CD8-positive, alpha-beta memory T cell (primary cell): ENCODE measurements around the gene HIRA. TPM values are rescaled to one million over a fixed set of nuclear protein-coding genes. Genes with fewer than 3 reads are reported as not detected.

Source experiments
- CTCF ChIA-PET: fragments of 350-600 bp; sonication (Branson Sonifier 250); formaldehyde crosslinking; loops from one replicate; lab custom pipeline; 2021; ENCODE audit warnings: antibody characterized with exemption; lab: Charles Lee
- POLR2A ChIA-PET: fragments of 350-600 bp; sonication (Branson Sonifier 250); formaldehyde crosslinking; loops from one replicate; lab custom pipeline; 2021; ENCODE audit warnings: antibody characterized with exemption; lab: Charles Lee
- DNase-seq, 5 donors: peaks; one replicate each; pipeline versions ENCODE4 v3.0.0 to v3.0.0-alpha.2; 2020 to 2022; ENCODE audit warnings: mixed read lengths in 1 of 5
- H3K27ac ChIP-seq: one replicate; pipeline ENCODE4 v1.7.0; 2013; ENCODE audit warnings: low read depth, mild to moderate bottlenecking, low read length, moderate library complexity
- H3K27me3 ChIP-seq: 2 replicates; pipeline ENCODE4 v1.7.0; 2013; ENCODE audit warnings: low read length, mild to moderate bottlenecking; ENCODE audit not compliant: insufficient read depth, poor library complexity, severe bottlenecking
- H3K36me3 ChIP-seq: 2 replicates; pipeline ENCODE4 v1.7.0; 2013; ENCODE audit warnings: mild to moderate bottlenecking, low read length, moderate library complexity; ENCODE audit not compliant: insufficient read depth
- H3K4me1 ChIP-seq: 2 replicates; pipeline ENCODE4 v1.7.0; 2013; ENCODE audit warnings: mild to moderate bottlenecking, low read length, moderate library complexity; ENCODE audit not compliant: insufficient read depth
- H3K4me3 ChIP-seq: 2 replicates; pipeline ENCODE4 v1.7.0; 2013; ENCODE audit warnings: mild to moderate bottlenecking, low read length
- H3K9me3 ChIP-seq: 2 replicates; pipeline ENCODE4 v1.7.0; 2013; ENCODE audit warnings: mild to moderate bottlenecking, low read length
- H3K27ac Mint-ChIP-seq, 8 donors: one replicate each; pipeline ENCODE4 v1.8.0; 2020 to 2021; ENCODE audit warnings: mixed read lengths in 8 of 8, mild to moderate bottlenecking in 6 of 8, inconsistent platforms in 3 of 8, moderate library complexity in 3 of 8
- H3K27me3 Mint-ChIP-seq, 2 donors: one replicate each; pipeline ENCODE4 v1.8.0; 2020 to 2021; ENCODE audit warnings: mixed read lengths in 2 of 2, mild to moderate bottlenecking in 1 of 2, moderate library complexity in 1 of 2
- H3K36me3 Mint-ChIP-seq, 3 donors: one replicate each; pipeline ENCODE4 v1.8.0; 2020 to 2021; ENCODE audit warnings: mixed read lengths in 3 of 3, inconsistent platforms in 1 of 3, mild to moderate bottlenecking in 1 of 3
- H3K4me1 Mint-ChIP-seq, 3 donors: one replicate each; pipeline ENCODE4 v1.8.0; 2020 to 2021; ENCODE audit warnings: mixed read lengths in 3 of 3, inconsistent platforms in 1 of 3, mild to moderate bottlenecking in 1 of 3
- H3K4me3 Mint-ChIP-seq, 7 donors: one replicate each; pipeline ENCODE4 v1.8.0; 2020 to 2021; ENCODE audit warnings: mixed read lengths in 7 of 7, mild to moderate bottlenecking in 6 of 7, moderate library complexity in 4 of 7, inconsistent platforms in 2 of 7
- H3K9me3 Mint-ChIP-seq, 5 donors: one replicate each; pipeline ENCODE4 v1.8.0; 2020 to 2022; ENCODE audit warnings: mixed read lengths in 5 of 5, mild to moderate bottlenecking in 3 of 5, moderate library complexity in 2 of 5, inconsistent platforms in 1 of 5
- polyA plus RNA-seq: library from polyadenylated mRNA; unstranded; fragments of 300-500 nt; fragmentation: Illumina TruSeq; gene quantifications from one replicate; pipeline ENCODE4 v1.2.3, GENCODE V29; 2021
- total RNA-seq, 2 experiments: library from RNA; stranded (reverse); gene quantifications; one replicate each; pipeline ENCODE4 v1.2.3, GENCODE V29; 2021

Gene HIRA
- total and polyA plus RNA-seq, 3 experiments from 2014 or later = 4.6 to 44.8 (median 38.5) TPM

GRCh38 chr22:19359554-19360299 is 71.8 kb downstream of the HIRA start:
- POLR2A ChIA-PET = interaction anchor here (0.6 kb wide), 1 partner anchor 185 kb away, joined by 6 read pairs; no protein-coding TSS in a partner anchor
- H3K36me3 ChIP-seq = peaks cover 78% of the 10 kb centered on the region

GRCh38 chr22:19358703-19359553 is 72.6 kb downstream of the HIRA start:
- Mint-ChIP-seq H3K4me1 (no peaks in the 10 kb centered on the region), H3K36me3 (peaks cover 5 to 89% (median 16%) of the 10 kb centered on the region in 3 donors), H3K9me3 (no peaks in the 10 kb centered on the region), H3K27ac (peak overlapping the region in 3 of 8 donors; percentile 17 to 79 (median 50)), H3K4me3 (no peak overlapping the region), H3K27me3 (no peaks in the 10 kb centered on the region)
- H3K9me3 ChIP-seq = no peaks in the 10 kb centered on the region
- H3K27ac ChIP-seq = no peak overlapping the region
- DNase-seq = no peak
- POLR2A ChIA-PET = interaction anchor here (0.6 kb wide), 1 partner anchor 186 kb away, joined by 6 read pairs; no protein-coding TSS in a partner anchor
- CTCF ChIA-PET = interaction anchor here (0.6 kb wide), 1 partner anchor 179 kb away, joined by 3 read pairs; no protein-coding TSS in a partner anchor
- no peaks in the 10 kb centered on the region for H3K27me3 ChIP-seq
- no peaks in the 10 kb centered on the region for H3K4me1 ChIP-seq
- H3K4me3 ChIP-seq = no peak overlapping the region
- H3K36me3 ChIP-seq = peaks cover 77% of the 10 kb centered on the region

More at GRCh38 chr22:19359554-19360299, 71.8 kb downstream of the HIRA start:
- DNase-seq = no peak
- Histone ChIP-seq H3K27ac (no peak overlapping the region), H3K27me3 (no peaks in the 10 kb centered on the region), H3K9me3 (no peaks in the 10 kb centered on the region), H3K4me3 (no peak overlapping the region), H3K4me1 (no peaks in the 10 kb centered on the region)
- CTCF ChIA-PET = no interaction called here
- H3K27ac Mint-ChIP-seq = peak overlapping the region in 2 of 8 donors; percentile 50 to 79
- H3K27me3 Mint-ChIP-seq = no peaks in the 10 kb centered on the region
- no peak overlapping the region for H3K4me3 Mint-ChIP-seq
- H3K4me1 Mint-ChIP-seq = no peaks in the 10 kb centered on the region
- H3K36me3 Mint-ChIP-seq = peaks cover 5 to 89% (median 13%) of the 10 kb centered on the region in 3 donors
- H3K9me3 Mint-ChIP-seq = no peaks in the 10 kb centered on the region

GRCh38 chr22:19358195-19358594 is 73.3 kb downstream of the HIRA start:
- ChIA-PET CTCF (no interaction called here), POLR2A (no interaction called here)
- Mint-ChIP-seq H3K4me3 (no peak overlapping the region), H3K27me3 (no peaks in the 10 kb centered on the region), H3K4me1 (no peaks in the 10 kb centered on the region), H3K36me3 (peaks cover 5 to 91% (median 16%) of the 10 kb centered on the region in 3 donors), H3K27ac (peak overlapping the region in 3 of 8 donors; percentile 50 to 64 (median 50)), H3K9me3 (no peaks in the 10 kb centered on the region)
- Histone ChIP-seq H3K27me3 (no peaks in the 10 kb centered on the region), H3K4me3 (no peak overlapping the region), H3K9me3 (no peaks in the 10 kb centered on the region), H3K27ac (no peak overlapping the region), H3K36me3 (peaks cover 77% of the 10 kb centered on the region), H3K4me1 (no peaks in the 10 kb centered on the region)
- DNase-seq = no peak

DNA sequence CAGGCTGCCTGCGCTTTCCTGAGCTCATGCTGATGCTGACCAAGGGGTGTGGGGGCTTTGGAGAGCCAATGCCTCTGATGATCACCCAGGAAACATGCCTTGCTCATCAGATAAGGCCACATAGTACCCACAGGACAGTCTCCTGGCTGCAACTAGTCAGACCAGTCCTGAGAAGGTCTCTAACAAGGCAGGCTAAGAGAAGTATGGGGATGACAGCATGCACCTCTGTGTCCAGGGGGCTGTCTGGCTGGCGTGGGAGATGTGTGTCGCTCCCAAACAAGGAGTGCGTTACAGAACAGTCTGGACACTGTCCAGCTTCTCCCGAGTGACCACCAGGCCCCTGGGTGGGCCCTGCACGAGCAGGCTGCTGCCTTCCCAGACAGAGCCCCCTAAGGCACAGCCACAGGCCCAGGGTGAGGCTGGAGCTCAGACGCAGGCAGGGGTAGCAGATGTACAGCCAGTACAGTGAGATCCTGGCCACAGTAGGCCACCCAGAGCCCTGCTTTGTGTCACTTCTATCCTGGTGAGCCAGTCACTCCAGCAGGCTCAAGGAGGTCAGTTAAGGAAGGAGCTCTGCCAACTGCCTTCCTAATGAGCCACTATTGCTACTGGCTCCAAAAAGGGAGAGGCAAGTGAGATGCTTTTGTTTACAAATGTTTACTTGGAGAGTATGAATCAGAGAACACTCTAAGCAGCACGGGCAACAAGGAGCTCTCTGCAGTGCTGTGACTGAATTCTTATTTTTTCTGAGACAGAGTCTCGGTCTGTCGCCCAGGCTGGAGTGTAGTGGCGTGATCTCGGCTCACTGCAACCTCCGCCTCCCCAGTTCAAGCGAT is 74.0 kb downstream of the HIRA start:
- no peak overlapping the region for H3K27ac ChIP-seq
- H3K4me3 ChIP-seq = no peak overlapping the region
- ChIA-PET POLR2A (no interaction called here), CTCF (no interaction called here)
- peaks cover 84% of the 10 kb centered on the region for H3K36me3 ChIP-seq
- Mint-ChIP-seq H3K4me1 (no peaks in the 10 kb centered on the region), H3K27ac (peak overlapping the region in 2 of 8 donors; percentile 12 to 30), H3K9me3 (no peaks in the 10 kb centered on the region), H3K4me3 (no peak overlapping the region), H3K27me3 (no peaks in the 10 kb centered on the region), H3K36me3 (peaks cover 5 to 96% (median 16%) of the 10 kb centered on the region in 3 donors)
- no peaks in the 10 kb centered on the region for H3K9me3 ChIP-seq
- H3K4me1 ChIP-seq = no peaks in the 10 kb centered on the region
- H3K27me3 ChIP-seq = no peaks in the 10 kb centered on the region
- DNase-seq = no peak

GRCh38 chr22:19356708-19357269 is 74.7 kb downstream of the HIRA start:
- Histone ChIP-seq H3K27ac (no peak overlapping the region), H3K4me3 (no peak overlapping the region), H3K9me3 (no peaks in the 10 kb centered on the region), H3K36me3 (peaks cover 85% of the 10 kb centered on the region), H3K27me3 (no peaks in the 10 kb centered on the region), H3K4me1 (no peaks in the 10 kb centered on the region)
- H3K9me3 Mint-ChIP-seq = no peaks in the 10 kb centered on the region
- POLR2A ChIA-PET = no interaction called here
- H3K36me3 Mint-ChIP-seq = peaks cover 10 to 98% (median 20%) of the 10 kb centered on the region in 3 donors
- H3K27me3 Mint-ChIP-seq = no peaks in the 10 kb centered on the region
- CTCF ChIA-PET = no interaction called here
- no peaks in the 10 kb centered on the region for H3K4me1 Mint-ChIP-seq
- no peak overlapping the region for H3K4me3 Mint-ChIP-seq
- no peak for DNase-seq
- H3K27ac Mint-ChIP-seq = peak overlapping the region in 2 of 8 donors; percentile 43 to 64

DNA sequence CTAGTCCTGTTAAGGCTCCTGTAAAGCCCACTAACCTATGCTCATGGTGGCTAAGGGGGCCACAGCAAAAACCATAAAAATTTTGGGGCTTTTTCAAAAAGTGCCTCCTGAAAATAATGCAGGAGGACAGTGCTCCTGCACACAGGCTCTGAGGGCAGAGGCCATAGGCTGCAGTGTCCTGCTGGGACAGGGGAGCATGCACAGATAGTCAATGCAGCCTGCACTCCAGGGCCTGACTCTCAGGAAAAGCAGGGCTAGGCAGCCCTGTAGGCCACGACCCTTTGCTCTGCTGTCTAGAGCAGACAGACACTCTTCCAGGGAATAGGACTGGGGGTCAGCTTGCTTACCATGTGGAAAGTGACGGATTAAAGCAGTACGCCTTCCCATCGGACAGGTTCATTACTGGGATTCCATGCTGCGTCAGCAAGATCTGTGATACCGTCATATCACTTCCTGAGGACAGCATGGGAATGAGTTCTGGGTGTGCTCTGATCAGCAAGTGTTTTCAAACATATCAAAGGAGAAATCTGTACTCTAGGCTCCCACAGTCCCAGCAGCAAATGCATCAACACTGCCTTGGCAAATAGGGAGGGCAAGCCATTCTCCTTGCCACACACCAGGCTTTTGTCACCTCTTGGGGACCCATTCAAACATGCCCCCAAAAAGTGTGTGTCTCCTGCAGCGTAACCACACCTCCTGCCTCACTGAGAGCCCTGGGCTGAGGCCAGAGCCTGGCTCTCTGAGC is 75.9 kb downstream of the HIRA start:
- H3K36me3 ChIP-seq = peaks cover 85% of the 10 kb centered on the region
- H3K27ac Mint-ChIP-seq = peak overlapping the region in 2 of 8 donors; percentile 36 to 75
- peaks cover 17 to 98% (median 22%) of the 10 kb centered on the region in 3 donors for H3K36me3 Mint-ChIP-seq
- H3K9me3 ChIP-seq = no peaks in the 10 kb centered on the region
- ChIA-PET CTCF (no interaction called here), POLR2A (no interaction called here)
- no peaks in the 10 kb centered on the region for H3K27me3 ChIP-seq
- no peaks in the 10 kb centered on the region for H3K9me3 Mint-ChIP-seq
- no peak for DNase-seq
- no peak overlapping the region for H3K4me3 ChIP-seq
- H3K4me1 ChIP-seq = no peaks in the 10 kb centered on the region
- H3K4me1 Mint-ChIP-seq = no peaks in the 10 kb centered on the region
- no peaks in the 10 kb centered on the region for H3K27me3 Mint-ChIP-seq
- no peak overlapping the region for H3K27ac ChIP-seq
- H3K4me3 Mint-ChIP-seq = no peak overlapping the region

DNA sequence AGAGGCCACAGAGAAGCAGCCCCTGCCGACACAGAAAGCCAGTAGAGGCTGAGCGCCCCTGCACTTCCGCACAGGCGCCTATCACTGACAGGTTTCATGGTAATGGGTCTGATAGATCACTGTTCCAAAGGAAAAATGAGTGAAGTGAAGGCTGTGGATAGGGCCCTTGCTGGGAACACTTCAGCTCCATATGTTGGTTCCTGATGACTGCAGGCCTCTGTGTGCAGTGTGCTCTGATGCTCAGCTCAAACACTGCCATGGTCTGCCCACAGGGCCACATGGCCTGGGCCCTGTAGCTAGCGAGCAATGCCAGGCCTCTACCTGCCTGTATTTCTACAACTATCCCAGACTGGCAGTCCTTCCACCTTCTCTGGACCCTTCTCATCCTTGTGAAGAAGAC is 77.3 kb downstream of the HIRA start:
- peaks cover 0 to 3% of the 10 kb centered on the region in 2 donors for H3K27me3 Mint-ChIP-seq
- H3K4me1 Mint-ChIP-seq = peaks cover 0 to 3% (median 0%) of the 10 kb centered on the region in 3 donors
- Histone ChIP-seq H3K27ac (no peak overlapping the region), H3K36me3 (peaks cover 80% of the 10 kb centered on the region), H3K27me3 (no peaks in the 10 kb centered on the region), H3K4me1 (no peaks in the 10 kb centered on the region), H3K9me3 (no peaks in the 10 kb centered on the region), H3K4me3 (no peak overlapping the region)
- POLR2A ChIA-PET = no interaction called here
- H3K4me3 Mint-ChIP-seq = no peak overlapping the region
- CTCF ChIA-PET = no interaction called here
- peak overlapping the region in 3 of 8 donors; percentile 47 to 87 (median 74) for H3K27ac Mint-ChIP-seq
- no peak for DNase-seq
- H3K36me3 Mint-ChIP-seq = peaks cover 22 to 97% (median 28%) of the 10 kb centered on the region in 3 donors
- H3K9me3 Mint-ChIP-seq = no peaks in the 10 kb centered on the region
